ENCODE data around the gene CARF.
"Not testable (repeated sequence)": the region's sequence is repeated elsewhere in the genome, so short reads cannot be mapped to it uniquely, and the experiment has no call there.

Gene CARF

DNA sequence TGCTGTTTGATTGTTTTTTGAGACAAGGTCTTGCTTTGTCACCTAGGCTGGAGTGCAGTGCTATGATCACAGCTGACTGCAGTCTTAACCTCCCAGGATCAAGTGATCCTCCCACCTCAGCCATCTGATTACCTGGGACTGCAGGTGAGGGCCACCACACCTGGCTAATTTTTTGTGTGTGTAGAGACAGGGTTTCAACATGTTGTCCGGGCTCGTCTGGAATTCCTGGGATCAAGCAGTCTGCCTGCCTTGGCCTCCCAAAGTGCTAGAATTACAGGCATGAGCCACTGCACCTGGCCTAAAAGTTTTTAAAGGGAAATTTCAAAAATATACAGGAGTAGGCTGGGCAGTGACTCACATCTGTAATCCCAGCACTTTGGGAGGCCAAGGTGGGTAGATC lies 22.4 kb downstream of the CARF start:
- no peak for DNase-seq

DNA sequence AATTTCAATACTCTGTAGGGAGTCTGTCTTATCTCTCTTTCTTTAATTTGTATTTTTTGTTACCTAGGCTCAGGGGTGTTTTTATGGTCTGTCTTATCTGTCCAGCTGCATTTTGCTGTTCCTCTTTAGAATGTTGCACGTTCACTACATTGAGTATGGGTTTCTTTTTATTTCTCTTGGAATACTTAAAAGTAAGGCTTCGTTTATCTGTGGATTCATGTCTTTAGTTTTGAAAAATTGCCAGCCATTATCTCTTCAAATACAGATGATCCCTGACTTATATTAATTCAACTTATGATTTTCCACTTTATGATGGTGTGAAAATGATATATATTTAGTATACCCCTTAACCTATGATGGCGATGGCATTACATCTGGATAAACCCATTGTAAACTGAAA lies 26.9 kb downstream of the CARF start:
- no peak for DNase-seq

DNA sequence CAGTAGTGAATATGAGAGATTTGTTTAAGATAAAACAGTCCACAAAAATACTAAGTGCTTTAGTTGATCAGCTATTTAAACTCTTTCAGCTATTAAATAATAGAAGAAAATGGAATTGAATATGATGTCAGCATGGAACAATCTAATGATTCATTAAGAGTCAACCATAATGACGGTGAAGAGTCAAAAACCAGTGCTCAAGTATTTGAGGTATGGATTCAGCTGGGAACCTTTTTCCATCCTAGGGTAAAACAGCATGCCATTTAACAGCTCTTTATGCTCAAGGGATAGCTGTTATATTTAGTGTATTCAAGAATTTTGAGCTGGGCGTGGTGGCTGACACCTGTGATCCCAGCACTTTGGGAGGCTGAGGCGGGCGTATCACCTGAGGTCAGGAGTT lies 29.7 kb downstream of the CARF start:
- DNase-seq, result no peak

DNA sequence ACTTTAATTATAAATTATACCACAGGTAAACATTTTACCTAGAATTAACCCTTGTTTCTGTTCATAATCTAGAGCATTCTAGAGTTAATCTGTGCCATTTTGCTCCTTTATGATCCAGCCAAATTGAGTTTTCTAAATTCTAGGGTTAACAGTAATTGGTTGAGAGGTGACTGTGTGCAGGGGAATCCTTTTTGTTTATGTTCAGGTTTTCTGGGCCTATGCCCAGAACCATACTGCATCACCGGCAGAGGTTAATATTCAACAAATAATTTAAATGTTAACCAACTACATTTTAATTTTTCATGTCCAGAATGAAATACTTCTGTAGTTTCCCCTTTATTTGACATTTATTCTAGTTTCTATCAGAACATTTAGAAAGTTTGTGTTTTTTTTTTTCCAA lies 32.3 kb downstream of the CARF start:
- DNase-seq, result no peak

DNA sequence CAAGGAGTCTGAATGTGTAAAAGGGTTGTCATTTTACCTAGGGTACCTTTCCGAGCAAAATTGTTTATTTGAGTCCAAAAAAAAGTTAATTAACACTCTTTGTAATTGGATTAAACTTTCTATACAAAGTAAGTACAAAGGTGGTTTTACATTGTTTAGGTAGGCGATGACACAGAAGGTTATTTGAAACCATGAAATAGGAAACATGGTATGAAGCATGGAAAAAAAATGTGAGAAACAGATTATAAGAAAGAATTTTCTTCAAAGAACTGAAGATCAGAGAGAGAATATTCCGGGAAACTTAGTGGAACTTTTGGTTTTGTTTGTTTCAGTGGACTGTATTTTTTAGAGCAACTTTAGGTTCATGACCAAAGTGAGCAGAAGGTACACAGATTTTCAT lies 32.7 kb downstream of the CARF start:
- DNase-seq, result no peak

DNA sequence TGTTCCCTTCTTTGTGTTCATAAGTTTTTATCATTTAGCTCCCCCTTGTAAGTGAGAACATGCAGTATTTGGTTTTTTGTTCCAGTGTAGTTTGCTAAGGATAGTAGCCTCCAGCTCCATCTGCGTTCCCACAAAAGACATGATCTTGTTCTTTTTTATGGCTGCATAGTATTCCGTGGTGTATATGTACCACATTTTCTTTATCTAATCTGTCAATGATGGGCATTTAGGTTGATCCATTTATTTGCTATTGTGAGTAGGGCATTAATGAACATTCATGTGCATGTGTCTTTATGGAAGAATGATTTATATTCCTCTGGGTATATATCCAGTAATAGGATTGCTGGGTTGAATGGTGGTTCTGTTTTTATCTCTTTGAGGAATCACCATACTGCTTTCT lies 33.4 kb downstream of the CARF start:
- DNase-seq, result no peak

DNA sequence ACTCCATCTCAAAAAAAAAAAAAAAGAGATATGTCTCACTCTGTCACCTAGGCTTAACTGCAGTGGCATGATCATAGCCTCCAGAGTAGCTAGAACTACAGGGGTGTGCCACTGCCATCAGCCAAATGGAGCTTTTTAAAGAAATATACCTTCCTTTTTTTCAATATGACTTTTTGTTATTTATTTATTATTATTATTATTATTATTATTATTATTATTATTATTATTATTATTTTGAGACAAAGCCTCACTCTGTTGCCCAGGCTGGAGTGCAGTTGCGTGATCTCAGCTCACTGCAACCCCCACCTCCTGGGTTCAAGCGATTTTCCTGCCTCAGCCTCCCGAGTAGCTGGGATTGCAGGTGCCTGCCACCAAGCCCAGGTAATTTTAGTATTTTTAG lies 37.3 kb downstream of the CARF start:
- not testable (repeated sequence) for DNase-seq

DNA sequence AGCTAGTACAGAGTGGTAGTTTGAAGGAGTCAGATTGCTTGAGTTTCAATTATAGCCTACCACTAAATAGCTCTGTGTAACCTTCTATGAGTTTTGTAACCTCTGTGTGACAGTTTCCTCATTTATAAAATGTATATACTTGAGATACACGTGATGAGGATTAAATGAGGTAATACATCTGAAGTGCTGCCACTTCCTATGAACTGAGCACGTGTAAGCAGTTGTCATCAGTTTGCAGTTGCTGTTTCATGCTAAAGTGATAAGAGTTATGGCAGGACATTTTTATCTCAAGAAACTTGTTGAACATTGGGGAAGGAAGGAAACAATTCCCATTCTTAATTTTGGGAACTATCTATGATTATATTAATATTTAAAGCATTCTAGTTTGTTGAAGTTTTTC lies 38.5 kb downstream of the CARF start:
- DNase-seq, result no peak

DNA sequence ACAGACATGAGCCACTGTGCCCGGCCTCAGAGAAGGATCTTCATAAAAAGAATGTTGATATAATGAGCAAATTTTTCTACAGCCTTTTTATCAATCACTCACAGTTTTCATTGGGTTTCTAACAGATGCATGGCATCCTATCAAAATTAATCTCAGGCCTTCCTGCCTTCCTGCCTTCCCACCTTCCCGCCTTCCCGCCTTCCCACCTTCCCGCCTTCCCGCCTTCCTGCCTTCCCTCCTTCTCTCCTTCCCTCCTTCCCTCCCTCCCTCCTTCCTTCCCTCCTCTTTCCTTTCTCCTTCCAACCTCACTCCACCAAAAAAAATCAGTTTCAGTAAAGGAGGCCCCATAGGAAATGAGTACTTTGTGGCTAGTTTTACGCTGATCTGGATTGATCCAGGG lies 48.4 kb downstream of the CARF start:
- DNase-seq, result no peak

DNA sequence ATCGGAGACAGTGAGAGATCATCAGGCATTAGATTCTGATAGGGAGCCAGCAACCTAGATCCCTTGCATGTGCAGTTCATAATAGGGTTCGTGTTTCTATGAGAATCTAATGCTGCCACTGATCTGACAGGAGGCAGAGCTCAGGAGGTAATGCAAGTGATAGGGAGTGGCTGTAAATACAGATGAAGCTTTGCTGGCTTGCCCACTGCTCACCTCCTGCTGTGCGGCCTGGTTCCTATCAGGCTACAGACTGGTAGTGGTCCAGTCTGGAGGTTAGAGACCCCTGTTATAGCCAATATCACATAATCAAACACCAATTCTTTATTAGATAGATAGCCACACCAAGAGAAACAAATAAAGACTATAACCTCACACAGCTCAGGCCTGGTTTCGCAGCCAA lies 51.6 kb downstream of the CARF start:
- no peak for DNase-seq

DNA sequence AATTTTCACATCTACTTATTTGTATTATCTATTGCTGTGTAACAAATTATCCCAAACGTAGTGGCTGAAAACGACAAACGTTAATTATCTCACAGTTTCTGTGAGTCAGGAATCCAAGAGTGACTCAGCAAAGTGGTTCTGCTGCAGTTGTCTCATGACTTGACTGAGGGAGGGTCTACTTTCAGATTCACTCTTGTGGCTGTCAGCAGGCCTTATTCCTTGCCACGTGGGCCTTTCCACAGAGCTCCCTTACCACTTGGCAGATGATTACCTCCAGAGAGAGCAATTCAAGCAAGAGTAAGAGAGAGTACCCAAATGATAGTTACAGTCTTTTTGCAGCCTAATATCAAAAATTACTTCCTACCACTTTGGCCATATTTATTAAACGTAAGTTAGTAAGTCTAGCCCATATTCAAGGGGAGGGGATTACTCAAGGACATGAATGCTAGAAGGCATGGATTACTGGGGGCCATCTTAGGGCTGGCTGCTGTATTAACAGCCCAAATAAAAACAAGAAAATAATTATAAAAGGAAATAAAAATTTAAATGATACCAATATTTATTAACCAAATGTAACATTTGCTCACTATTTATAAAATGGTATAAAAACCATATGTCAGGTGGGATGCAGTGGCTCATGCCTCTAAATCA lies 53.9 kb downstream of the CARF start:
- DNase-seq, result no peak

DNA sequence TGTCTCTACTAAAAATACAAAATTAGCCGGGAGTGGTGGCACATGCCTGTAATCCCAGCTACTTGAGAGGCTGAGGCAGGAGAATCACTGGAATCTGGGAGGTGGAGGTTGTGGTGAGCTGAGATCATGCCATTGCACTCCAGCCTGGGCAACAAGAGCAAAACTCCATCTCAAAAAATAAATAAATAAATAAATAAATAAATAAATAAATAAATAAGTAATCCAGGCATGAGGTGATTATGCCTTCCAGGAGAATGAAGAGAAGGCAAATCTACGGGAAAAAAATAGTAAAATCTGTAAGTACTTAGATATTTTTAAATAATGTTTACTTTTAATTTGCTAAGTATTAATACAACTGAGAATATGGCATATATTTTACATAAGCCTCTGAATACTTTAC lies 57.3 kb downstream of the CARF start:
- not testable (repeated sequence) for DNase-seq

DNA sequence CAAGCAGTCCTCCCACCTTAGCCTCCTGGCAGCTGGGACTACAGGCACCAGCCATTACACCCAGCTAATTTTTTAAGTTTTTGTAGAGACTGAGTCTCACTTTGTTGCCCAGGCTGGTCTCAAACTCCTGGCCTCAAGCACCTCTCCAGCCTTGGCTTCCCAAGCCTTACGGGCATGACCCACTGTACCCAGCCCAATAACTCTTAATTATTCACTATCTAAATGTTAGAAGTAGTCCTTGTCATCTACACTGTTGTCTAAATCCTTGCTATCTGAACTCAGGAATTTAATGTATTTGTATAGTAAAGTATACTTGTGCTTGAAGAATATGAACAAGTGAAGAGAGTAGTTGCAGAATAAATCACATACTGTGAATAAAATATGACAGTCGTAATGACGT lies 64.7 kb downstream of the CARF start:
- no peak for DNase-seq

DNA sequence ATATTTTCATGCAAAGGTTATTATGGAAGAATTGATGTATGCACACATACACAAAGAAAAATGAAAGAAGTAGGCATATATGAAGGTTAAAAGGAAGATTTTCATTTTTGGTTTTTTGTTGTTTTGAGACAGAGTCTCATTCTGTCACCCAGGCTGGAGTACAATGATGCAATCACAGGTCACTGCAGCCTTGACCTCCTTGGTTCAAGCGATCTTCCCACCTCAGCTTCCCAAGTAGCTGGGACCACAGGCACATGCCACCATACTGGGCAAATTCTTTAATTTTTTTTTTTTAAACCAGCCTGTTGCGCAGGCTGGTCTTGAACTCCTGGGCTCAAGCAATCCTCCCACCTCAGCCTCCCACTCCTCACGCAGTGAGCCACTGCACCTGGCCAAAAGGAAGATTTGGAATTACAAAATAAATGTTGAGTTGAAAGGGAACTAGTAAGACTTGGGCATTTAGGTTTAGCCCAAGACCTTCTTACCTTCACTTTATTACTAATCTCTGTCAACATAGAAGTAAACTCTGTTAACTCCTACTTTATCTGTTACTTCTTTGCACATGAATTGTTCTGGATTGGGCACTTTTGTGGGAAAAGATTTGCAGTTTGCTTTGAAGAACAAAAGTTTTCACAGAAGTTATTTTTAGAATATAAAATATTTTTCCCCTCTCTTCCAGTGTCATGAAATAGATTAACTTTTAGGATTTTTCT lies 70.9 kb downstream of the CARF start:
- no peak for DNase-seq

DNA sequence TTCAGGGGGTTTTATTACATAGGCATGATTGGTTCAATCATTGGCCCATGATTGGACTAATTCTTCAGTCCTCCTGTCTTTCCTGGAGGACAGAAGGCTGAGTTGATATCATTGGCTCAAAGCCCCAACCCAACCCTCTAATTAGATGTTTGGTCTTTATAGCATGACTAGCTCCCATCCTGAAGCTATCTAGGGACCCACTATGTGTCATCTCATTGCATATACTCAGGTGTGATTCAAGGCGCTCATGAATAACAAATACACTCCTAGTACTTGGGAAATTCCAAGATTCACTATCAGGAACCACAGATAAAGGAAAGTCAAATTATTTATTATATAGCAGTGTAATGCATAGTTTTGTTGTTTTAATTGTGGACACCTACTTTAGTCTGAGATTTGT lies 77.7 kb downstream of the CARF start:
- DNase-seq, result no peak

DNA sequence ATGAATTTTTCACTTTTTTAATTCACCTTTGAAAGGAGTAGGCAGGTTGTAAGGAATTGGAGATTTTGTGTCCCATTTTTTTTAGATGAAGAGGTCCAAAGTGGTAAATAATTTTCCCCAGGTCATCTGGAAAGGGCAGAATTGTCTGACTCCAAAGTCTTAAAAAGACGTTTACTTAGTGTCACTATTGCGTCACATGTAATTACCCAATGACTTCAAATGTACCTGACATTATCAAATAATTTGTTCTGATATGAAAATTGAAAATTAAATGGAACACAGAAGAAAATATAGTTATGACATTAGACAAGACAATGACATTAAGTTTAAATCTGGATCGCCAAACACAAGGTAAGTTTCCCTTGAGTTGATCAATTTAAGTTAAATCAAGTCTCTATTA lies 78.4 kb downstream of the CARF start:
- no peak for DNase-seq

DNA sequence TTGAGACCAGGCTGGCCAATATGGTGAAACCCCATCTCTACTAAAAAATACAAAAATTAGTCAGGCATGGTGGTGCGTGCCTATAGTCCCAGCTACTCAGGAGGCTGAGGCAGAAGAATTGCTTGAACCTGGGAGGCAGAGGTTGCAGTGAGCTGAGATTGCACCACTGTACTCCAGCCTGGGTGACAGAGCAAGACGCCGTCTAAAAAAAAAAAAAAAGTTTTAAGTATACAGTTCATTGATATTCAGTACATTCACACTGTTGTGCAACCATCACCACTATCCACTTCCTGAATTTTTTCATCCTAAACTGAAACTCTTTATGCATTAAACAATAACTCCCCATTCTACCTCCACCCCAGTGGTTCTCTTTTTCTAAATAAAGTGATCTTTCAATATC lies 85.0 kb downstream of the CARF start:
- DNase-seq, result not testable (repeated sequence)

DNA sequence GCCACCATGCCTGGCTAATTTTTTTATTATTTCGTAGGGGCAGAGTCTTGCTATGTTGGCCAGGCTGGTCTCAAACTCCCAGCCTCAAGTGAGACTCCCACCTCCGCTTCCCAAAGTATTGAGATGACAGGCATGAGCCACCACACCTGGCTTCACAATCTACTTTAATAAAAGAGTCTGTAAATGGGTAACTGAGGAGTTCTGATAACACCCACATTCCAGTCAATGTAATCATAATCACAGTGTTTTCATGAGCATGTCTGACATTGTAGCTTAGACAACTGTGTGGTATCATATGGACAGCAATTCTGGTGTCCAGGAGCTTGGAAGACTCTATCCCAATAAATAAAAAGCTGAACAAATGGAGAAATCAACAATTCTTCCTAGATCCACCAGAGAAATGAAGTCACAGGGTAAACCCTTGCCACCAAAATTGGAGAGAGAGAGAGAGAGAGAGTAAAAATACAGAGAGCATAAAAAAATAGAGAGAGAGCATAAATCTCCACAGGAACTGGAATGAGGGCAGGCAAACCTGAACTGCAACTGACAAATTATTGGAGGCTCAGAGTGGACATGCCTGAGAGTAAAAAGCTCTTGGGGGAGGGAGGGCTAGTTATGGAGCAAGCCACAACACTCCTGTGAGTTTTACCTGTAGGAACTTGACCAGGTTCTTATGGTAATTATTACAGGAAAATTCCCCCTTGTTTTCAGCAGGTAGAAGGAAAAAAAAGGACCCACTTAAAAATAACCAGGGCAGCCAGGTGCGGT lies 90.2 kb downstream of the CARF start:
- DNase-seq, result no peak

DNA sequence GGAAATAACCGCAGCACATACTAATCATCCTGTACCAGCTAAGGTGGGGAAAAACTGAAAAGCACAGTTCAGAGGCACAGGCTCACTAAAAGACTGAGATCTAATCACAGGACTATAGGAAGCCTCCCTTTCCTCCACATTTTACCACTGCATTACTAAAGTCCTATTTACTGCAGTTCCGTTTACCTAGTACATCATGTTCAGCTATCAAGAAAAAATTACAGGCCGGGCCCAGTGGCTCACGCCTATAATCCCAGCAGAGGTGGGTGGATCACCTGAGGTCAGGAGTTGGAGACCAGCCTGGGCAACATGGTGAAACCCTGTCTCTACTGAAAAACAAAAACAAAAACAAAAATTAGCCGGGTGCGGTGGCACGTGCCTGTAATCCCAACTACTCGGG lies 91.6 kb downstream of the CARF start:
- no peak for DNase-seq

DNA sequence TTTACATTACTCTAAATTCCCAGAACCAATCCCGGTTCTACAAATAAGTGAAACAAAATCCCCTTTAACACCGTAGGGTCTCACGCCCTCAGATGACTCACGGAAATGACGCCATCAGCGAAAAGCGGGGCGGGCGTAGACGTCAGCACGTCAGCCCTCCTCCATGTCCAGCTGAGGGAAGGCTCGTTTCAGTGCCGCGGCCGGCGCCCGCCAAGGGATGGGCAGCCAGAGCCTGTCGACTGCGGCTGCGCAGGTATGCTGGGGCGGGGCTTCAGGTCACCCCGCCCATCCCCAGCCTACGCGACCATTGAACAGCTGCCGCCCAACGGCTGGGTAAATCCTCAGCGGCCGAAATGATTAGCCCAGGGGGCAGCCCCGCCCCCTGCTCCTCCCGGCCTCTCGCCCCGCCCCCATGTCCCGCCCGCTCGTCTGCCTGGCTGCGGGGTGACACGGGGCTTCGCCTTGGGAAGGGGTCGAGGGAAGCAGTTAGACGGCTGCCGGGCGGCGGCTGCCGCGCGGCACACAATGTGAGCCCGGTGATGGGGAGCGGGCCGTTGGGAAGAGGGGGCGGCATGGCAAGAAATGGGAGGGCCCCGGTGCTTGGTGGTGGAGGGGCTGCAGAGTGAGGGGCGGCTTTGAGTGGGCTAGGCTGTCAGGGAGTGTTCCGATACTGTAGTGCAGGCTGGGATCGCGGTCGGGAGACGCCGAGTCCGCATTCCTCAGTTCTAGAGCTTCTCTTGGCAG lies 102.6 kb downstream of the CARF start, which contains the start of gene NBEAL1:
NBEAL1 (plus strand) TSS at position 420 of the 744 bp plus-strand sequence. CDS start 1,510 bp downstream, outside the sequence.
- DNase-seq, result peak; percentile 73

DNA sequence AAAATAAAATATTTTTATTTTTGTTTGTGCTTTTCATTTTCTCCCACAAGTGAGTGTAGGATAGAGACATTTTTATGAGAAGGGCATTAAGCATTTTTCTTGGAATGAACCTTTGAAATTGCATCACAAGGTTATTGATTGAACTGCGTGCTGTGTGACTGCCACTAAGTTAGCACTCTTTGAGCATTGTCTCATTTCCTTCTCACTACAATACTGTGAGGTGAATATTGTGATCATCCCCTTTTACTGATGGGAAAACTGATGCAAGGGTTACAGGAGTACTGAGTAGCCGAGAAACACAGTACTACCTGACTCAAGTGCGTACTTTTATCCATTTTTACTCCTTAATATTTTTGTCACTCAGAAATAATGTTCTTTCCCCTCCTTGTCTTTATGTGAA lies 104.6 kb downstream of the CARF start:
- DNase-seq, result no peak

DNA sequence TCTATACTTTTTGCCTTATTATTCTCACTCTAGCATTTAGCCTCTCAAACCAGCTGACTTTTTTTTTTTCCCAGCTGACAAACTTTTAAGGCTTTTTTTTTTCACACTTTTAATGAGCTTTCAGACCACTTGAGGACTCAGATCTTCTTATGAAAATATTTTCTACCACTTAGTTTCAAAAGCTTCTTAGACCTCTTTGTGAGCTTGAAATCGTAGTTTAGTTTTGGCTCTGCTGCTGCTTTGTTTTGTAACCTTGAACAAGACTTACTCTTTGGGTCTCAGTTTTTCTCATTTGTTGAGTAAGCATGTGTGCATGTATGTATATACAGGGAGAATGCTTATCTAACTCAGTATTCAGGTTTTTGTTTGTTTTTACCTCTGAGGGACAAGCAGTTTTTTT lies 106.1 kb downstream of the CARF start:
- DNase-seq, result no peak

DNA sequence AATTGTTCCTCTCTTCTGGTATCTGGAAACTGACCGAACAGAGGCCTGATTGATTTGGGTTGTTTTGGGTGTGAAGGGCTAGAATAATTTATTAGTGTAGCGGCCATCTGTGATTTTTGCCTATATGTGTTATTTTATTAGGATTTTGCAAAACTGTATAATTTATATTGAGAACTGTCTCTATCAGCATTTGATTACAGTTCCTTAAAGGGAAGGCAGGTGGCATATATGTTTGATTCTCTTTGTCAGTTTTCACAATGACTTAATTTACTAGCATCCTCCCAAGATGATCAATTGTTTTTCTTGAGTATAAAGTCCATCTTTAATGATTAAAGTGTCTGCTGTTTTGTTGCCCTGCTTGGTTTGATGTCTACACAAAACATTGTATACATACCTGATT lies 107.1 kb downstream of the CARF start:
- no peak for DNase-seq

Data from 8988T (cell line).